Effector CD4-positive, alpha-beta T cell (primary cell): ENCODE results near the gene PRICKLE4.

Source experiments
- DNase-seq: peaks from one replicate; pipeline ENCODE4 v3.0.0-alpha.2; 2020

Gene PRICKLE4

DNA sequence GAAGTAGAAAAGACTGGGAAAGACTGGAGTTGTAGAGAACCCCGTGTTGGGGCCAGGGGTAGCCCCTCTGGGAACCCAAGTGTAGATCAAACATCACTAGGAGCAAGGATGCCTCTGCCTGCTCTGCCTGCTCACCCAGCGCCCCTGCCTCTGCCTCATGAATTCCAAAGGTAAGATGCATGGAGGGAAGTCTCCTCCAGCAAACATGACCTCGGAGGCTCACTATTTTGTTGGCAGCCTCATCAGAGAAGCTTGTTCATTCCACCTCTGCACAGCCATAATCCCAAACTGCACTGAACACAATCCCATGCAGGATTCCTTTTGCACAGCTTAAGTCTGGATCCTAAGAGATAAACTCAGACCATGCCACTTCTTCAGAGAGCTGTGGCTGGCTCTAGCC, 5.7 kb upstream of the PRICKLE4 start:
- DNase-seq: no peak

DNA sequence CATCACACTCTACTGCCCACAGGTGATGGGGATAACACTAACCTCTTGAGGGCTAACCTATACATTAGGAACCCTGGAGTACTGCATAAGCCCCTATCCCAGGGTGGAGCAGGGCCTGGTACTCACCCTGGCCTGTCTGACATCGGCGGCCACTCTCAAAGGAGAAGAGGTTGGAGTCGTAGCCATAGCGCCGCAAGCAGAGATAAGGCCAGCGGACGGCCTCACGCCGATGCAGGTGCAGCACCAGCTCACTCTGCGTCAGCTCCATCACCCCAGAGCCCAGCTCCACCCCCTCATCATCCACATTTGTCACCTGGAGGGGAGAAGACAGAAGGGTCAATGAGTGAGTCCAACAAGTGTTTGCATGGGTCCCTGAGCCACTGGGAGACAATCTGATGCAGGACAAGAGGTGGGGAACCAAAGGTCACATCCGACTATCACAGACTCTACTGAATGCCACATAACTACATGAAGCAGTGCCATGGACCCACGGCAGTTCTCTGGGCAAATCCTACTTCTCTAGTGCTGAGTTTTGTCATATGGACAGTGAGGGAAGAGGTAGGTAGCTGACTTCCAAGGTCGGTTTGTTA, 5.2 kb upstream of the PRICKLE4 start:
- DNase-seq: no peak

DNA sequence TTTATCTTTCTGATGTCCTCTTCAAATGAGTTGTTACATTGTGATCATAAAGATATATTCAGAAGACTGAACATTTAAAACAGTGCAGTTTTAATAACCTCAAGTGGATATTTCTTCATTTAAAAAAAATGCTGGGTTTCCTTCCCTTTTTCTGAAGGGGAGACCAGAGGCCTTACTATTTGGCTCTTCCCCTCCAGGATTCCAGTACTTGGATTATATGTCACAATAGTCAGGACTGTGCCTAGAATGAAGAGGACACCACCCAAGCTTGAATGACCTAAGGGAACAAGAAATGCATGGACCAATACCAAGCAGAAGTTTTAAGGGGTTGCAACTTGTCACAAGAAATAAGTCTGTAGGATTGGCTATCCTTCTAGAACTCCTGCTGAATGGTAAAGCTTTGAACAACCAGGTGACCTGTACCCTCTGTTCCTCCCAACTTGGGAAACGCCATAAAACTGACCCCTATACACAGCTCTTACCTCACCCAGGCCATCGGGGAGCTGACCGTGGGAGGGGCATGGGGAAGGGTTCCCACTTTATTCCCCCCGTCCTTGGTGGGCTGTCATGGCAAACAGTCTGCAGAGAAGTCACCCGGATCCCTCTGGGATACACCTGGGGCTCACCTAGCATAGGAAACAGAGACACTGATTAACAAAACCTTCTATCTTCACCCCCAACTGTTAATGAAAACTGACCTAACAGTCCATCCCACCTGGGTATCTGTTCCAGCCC, 2.9 kb upstream of the PRICKLE4 start:
- no peak for DNase-seq

DNA sequence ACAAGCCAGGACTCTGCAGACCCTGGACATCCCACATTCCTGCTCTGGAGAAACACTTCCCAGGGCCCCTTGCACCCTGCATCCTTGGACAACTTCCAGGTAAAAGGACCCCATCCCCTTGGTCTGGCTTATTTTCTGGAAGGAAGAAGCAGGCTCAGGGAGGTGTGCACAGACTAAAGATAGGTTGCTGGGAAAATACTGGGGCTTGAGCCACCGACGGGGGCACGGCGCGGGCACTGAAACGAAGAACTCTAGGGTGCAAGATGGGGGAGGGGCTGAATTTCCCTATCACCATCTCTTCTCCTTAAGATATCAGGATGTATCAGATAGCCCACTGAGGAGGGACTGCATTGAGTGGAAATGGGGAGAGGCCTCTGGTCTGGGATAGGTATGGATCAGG, 1.7 kb upstream of the PRICKLE4 start:
- no peak for DNase-seq

DNA sequence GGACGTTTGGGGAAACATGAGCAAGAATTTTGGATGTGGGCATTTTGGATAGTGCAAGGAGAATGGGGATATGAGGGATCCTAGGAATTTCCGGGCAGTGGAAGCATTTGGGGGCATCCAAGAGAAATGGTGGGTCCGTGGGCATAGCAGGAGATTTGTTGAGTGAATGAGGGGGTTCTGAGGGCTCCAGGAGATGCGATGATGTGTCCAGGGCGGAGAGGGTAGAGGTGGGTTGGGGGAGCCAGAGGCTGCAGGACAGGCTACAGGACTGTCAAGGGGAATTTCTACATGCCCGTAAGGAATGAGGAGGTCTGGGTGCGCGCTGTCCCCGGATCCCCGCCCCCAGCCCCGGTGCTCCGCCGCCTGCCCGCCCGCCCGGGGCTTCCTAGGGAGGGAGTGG, 1.2 kb upstream of the PRICKLE4 start:
- DNase-seq: no peak

DNA sequence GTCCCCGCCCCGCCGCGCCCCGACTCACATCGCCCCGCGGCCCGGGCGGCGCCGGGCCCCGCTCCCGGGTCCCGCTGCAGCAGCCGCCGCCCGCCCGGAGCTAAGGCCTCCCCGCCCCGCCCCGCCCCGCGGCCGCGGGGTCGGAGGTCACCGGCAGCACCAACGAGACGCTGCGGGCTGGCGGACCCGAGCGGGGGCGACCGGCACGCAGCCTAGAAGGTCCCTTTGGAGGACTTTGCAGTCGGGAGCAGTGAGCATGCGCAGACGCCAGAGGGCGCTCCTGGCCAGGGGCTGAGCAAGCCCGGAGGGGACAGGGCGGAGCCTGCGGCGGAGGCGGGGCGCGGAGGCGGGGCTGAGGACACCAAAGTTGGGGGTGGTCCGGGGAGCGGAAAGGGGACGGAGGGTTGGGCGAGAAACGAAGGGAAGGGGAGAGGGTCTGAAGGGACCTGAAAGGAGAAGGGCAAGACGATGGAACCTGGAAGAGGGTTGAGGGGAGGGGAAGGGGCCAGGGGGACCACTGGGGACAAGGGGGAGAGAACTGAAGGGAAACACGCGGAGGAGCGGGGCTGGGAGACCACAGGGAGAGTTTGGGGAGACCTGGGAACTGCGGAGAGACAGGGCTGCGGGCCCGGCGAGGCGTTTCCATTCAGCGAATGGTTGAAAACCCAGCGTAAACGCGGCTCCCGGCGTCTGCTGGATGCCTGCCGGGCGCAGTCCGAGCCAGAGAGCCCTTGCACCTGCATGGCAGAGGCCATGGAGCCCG, 613 bp upstream of the PRICKLE4 start, which contains the start of gene FRS3:
Gene FRS3, minus strand, starts transcription at position 113 of the 763 bp plus-strand sequence. CDS start 2,913 bp downstream, outside the sequence.
- DNase-seq: peak; percentile 99

DNA sequence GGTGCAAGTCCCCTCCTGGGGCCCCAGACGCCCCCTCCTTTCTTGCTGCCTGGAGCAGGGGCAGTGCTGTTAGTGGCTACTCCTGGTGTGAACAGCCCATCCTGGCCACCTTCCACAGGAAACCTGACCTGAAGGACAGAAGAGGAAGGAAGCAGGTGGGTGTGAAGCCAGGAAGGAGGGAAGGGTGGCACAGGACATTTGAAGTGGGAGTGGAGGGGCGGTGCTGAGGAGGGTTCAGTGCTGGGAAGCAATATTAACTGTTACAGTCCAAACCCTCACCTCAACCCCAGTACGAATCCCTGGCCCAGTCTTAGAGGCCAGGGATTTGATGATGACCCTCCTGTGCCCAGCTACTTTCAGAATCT, 766 bp downstream of the PRICKLE4 start:
- DNase-seq: no peak

DNA sequence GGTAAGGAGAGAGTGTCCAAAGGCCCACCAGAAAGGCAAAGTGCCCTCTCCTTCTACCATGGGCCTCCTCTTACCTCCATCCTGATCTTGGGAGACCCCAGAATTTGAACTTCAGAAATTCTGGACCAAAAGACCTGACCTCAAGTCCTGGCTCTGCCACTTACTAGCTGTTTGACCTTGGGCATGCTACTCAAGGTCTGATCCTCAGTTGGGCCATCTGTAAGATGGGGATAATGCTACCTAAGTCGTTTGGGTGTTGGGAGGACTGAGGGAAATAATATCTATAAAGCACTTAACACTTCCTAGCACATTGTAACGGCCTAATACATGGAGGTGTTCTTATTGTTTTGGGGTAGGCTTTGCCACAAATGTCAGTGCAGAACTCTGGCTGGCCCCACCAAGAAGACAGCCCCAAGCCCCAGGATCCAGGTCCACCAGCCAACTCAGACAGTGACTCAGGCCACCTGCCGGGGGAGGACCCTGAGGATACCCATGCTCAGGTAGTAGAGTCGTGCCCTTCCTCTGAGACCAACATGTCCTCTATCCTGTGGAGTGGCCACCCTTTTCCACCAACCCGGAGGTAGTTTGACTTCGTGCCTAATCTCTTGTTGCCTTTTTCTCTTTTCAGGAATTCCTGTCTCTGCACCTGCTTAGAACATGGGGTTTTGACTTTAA, 2.7 kb downstream of the PRICKLE4 start:
- DNase-seq: no peak

DNA sequence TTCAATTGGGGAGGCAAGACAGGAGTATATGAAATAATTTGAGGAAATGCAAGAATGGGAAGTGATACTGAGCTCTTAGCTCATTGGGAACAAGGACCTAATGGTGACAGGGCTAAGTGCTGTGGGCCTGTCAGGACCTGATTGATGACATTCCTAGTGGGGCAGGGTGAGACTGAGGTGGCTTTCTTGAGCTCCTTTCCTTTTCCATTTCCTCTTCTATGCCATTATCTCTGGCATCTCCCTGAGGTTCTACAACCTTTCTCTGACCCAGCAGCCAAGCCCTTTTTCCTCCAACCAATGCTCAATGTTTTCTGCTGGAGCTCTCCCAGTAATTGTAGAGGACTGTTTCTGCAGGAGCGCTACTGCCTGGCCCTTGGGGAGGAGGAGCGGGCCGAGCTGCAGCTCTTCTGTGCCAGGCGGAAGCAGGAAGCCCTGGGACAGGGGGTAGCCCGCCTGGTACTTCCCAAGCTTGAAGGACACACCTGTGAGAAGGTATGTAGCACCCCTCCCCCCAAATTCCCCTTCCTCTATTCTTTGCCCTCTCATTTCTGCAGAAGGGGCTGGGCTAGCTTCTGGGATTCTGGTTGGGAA, 4.1 kb downstream of the PRICKLE4 start:
- no peak for DNase-seq

DNA sequence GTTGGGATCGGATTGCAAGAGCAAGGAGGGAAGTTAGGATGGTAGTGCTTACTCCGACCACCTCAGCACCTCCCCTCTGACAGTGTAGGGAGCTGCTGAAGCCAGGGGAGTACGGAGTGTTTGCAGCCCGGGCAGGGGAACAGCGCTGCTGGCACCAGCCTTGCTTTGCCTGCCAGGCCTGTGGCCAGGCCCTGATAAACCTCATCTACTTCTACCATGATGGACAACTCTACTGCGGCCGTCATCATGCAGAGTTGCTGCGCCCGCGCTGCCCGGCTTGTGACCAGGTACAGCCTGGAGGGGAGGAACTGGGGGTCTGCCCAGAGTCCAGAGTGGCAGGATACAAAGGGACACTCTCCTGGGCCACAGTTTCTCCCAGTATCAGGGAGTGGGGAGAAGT, 4.7 kb downstream of the PRICKLE4 start:
- DNase-seq: no peak

DNA sequence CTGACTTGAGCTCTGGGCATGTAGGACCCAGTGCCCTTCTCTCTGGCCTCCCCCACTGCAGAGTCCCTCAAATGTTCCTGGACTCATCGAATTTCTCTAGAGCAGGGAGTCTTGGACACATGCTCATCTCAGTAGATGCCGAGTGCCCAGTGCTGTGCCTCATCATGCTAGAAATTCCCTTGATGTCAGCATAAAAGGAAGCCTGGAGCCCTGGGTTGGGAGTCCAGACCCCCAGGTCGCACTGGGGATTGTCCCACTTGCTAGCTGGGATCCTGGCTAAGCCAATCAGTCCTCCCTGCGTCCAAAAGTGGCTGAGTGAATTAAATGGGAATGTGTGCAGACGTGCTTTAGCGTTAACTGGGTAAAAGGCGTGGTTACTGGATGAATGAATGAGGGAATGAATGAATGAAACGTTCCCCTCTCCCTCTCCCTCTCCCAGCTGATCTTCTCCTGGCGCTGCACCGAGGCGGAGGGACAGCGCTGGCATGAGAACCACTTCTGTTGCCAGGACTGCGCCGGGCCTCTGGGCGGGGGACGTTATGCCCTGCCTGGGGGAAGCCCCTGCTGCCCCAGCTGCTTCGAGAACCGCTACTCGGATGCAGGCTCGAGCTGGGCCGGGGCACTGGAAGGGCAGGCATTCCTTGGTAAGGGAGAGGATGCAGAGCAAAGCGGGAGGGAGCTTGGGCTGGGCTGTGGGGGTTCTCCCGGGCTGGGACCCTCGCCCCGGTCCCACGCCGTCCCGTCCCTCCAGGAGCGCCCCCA, 5.3 kb downstream of the PRICKLE4 start:
- no peak for DNase-seq

DNA sequence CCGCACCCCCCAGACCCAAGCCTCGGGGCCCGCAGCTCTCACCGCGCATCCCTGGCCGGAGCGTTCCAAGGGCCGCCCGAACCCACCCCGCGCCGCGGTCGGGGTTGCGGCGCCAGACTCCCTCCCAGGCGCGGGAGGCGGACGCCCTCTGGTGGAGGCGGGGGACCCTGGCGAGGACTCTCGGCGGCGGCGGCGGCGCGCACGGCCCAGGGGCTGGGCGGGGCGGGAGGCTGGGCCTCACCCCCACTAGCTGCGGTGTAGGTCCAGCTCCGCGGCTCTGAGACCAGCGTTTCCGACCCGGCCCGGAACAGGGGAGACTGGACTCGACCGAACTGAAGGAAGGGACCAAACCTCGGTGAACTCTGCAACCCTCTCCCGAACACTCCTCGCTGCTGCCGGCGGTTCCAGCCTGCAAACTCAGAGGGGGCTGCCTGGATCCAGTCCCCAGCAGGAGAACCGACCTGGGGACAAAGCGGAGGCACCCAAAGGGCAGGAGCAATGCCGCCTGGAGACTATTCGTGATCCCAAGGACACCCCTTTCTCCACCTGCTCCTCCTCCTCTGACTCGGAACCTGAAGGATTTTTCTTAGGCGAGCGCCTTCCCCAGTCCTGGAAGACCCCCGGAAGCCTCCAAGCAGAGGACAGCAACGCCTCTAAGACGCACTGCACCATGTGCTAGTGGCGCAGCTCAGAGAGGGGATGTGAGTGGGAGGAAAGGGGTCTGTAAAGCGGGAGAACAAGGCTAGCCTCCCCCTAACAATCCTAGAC, 6.1 kb downstream of the PRICKLE4 start:
- DNase-seq: peak; percentile 85

DNA sequence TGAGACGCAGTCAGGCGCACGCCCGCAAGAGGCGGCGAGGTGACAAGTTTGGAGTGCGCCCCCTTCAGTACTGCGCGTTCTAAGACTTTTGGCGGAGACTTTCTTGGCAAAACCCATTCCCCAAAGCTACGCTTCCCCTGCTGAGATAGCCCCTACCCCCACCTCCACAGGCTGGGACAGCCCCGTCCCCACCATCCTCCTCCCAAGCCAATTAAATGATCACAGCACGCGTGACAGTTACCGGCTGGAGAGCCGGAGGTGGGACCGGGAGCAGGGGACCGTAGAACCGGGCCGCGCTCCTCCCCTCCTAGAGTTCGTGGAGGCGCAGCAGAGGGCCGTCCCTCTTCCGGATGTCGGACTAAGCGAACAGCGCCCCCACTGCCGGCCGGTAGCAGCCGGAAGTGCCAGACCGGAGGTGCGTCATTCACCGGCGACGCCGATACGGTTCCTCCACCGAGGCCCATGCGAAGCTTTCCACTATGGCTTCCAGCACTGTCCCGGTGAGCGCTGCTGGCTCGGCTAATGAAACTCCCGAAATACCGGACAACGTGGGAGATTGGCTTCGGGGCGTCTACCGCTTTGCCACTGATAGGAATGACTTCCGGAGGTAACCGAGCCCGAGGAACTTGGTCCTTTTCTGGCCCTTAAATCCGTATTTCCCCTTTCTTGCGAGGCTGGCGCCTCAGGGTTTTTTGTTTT, 6.8 kb downstream of the PRICKLE4 start, which contains the start of gene TOMM6:
Gene TOMM6, plus strand, starts transcription at position 476 of the 699 bp plus-strand sequence. Its CDS starts 4 bp downstream, at position 480.
- peak; percentile 94 for DNase-seq

DNA sequence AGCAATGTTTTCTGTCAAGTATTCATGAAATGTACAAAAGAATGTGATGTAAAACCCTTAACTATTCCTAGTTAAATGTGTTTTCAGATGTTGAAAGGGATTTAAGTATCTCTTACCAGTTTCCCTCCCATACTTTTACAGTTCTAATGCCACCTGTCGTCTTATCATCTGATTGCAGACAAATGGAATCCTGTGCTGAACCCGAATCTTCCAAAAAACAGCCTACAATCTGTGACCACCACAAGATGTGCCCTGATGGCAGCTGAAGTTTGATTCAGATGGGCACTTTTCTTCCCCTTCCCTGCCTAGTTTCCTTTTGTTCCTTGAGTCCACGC, 8.8 kb downstream of the PRICKLE4 start:
- no peak for DNase-seq

DNA sequence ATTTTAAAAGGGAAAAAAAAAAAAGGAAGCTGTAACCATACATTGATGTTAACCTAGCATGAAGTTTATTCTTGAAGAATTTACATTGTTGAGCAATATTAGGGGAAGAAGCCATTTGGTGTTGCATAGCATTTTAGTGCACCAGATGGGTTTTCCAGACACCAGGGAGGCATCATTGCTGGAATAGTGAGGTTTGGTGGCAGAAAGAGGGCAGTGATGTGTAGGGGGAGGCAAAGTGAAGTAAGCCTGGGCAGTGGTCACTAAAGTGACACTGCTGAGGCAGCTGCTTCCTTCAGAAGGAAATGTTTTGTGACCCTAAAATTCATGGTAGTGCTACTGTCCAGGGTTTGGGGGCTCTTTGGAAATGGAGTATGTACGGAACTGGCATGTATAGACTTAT, 9.5 kb downstream of the PRICKLE4 start:
- no peak for DNase-seq

DNA sequence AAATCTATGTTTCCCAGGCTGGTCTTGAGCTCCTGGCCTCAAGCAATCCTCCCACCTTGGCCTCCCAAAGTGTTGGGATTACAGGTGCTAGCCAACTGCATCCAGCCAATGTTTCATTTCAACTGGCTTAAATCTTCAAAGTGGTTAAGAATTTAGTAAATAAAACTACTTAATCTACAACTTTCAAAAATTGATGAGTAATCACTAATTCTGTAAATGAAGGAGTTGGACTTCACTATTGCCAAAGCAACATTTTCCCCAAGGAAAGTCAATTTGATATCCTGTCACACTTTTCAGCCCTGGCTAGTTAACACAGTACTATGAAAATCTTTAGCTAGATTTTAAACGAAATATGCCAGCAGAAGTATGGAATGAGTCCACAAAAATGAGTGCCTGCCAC, 10.7 kb downstream of the PRICKLE4 start:
- no peak for DNase-seq

DNA sequence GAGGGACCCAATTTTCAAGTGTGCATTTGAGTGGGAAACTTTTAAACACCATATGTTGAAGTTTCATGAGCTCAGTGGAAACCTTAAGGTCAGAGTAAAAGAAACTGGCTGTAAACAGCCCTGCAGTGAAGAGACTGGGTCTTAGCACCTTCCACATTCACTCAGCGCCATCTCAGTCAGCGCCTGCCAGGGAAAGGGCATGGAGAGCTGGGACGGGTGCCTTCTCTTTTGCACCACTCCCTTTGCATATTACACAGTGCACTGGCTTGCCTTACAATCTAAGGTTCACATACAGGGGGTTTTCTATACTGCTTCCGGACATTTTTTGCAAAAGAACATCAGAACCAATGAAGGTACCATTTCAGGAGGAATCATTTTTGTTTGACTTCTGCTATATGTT, 11.4 kb downstream of the PRICKLE4 start:
- no peak for DNase-seq

DNA sequence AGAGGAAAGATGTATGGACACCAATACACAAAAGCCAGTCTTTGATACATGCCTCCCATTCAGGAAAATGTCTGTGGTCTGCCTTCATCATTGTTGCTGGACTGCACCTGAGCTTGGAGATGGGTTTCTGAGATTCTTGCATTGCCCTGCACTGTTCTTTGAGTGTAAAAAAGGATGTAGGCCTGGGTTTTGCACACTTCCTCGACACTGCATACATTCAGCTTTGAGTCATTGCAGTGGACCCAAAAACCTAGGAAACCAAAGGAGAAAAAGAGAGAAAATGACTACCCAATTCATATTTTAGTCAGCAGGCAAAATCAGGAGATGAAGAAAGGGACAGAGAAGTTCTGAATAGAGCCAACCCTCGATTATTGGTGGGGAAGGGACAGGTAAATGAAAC, 15.9 kb downstream of the PRICKLE4 start:
- no peak for DNase-seq

DNA sequence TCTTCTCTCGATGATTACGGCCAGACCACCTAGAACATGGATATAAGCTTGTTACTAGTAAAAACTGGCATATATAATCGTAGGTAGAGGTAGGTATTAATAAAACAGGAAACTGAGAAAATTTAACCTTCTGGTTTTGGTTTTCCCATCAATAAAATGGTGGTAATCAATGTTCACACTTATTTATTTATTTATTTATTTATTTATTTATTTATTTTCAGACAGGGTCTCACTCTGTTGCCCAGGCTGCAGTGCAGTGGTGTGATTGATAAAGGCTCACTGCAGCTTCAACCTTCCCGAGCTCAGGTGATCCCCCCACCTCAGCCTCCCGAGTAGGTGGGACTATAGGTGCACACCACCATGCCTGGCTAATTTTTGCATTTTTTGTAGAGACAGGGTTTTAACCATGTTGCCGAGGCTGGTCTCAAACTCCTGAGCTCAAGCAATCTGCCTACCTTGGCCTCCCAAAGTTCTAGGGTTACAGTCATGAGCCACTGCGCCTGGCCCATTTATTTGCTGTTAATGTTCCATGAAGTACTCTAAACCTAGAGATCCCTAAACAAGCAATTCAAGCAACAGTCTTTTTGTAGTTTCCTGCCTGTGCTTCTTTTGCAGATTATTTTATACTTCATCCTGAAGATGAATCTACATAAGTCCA, 18.4 kb downstream of the PRICKLE4 start:
- DNase-seq: no peak

DNA sequence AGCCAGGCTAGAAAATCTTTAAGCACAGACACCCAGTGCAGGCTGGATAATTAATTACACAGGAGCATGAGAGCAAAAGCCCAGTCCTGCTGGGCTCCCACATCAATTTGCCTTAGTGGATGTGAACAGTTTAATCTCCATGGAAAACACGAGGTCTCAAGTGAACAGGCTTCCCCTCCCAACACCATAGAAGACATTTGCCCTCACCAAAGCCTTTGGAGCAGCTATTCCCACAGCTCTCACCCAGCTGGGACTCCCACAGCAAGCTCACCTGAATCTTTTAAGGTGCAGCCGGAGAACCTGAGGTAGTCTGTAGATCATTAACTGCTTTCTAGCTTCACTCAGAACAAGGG, 19.0 kb downstream of the PRICKLE4 start:
- no peak for DNase-seq
